AG04449 (cell line): Measurements from ENCODE around the gene PLD3.

ENCODE experiments used
- CTCF ChIA-PET: fragments of 350-600 bp; formaldehyde crosslinking; extraction: SDS; loops from one replicate; lab custom pipeline; 2021; ENCODE audit warnings: antibody characterized with exemption; lab: Yijun Ruan, JAX
- POLR2A ChIA-PET: fragments of 400-600, 350-600 bp; formaldehyde crosslinking; extraction: SDS; loops from one replicate; lab custom pipeline; 2020; ENCODE audit warnings: antibody characterized with exemption, inconsistent platforms; lab: Yijun Ruan, JAX
- DNase-seq: peaks from one replicate; pipeline ENCODE4 v3.0.0-alpha.2; 2010; ENCODE audit warnings: low read depth, low spot score
- H3K4me3 ChIP-seq: 2 replicates; pipeline ENCODE4 v1.5.1; 2011; ENCODE audit warnings: low read depth, mild to moderate bottlenecking, control low read depth, low read length
- TF ChIP-seq, protein P1 (sequence below): IDR thresholded peaks from one replicate; pipeline ENCODE4 v1.5.1; 2011; ENCODE audit warnings: mild to moderate bottlenecking, moderate library complexity, low read length, control low read depth, inconsistent platforms; ENCODE audit not compliant: insufficient read depth; ENCODE audit errors: missing control alignments

Gene PLD3

DNA sequence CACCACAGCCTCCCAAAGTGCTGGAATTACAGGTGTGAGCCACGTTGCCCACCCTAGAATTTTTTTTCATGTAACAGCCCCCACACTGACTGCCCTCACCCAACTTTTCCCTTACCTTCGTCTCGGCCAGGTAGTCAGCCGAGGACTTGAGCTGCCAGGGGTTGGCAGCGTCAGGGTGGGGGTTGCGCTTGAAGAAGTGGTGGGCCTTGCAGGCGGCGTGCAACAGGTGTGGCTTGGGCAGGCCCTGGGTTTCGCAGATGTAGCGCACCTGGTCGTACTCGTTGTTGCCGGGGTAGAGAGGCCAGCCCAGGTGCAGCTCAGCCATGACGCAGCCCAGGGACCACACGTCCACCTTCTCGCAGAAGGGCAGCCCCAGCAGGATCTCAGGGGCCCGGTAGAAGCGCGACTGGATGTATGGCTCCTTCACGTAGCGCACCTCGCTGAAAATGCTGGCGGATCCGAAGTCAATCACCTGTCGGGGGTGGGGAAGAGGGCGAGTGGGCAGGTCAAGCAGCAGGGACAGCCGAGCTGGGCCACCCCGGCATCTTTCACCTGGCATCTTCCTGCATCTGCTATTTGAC lies 35.3 kb downstream of the PLD3 start:
- H3K4me3 ChIP-seq = no peak overlapping the region
- DNase-seq = no peak
- ChIA-PET POLR2A (no interaction called here), CTCF (interaction anchor here (1.6 kb wide), 2 partner anchors 11 to 244 kb away, joined by 4 to 5 read pairs; no protein-coding TSS in a partner anchor)
- TF ChIP-seq, protein P1, sequence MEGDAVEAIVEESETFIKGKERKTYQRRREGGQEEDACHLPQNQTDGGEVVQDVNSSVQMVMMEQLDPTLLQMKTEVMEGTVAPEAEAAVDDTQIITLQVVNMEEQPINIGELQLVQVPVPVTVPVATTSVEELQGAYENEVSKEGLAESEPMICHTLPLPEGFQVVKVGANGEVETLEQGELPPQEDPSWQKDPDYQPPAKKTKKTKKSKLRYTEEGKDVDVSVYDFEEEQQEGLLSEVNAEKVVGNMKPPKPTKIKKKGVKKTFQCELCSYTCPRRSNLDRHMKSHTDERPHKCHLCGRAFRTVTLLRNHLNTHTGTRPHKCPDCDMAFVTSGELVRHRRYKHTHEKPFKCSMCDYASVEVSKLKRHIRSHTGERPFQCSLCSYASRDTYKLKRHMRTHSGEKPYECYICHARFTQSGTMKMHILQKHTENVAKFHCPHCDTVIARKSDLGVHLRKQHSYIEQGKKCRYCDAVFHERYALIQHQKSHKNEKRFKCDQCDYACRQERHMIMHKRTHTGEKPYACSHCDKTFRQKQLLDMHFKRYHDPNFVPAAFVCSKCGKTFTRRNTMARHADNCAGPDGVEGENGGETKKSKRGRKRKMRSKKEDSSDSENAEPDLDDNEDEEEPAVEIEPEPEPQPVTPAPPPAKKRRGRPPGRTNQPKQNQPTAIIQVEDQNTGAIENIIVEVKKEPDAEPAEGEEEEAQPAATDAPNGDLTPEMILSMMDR = no peak

DNA sequence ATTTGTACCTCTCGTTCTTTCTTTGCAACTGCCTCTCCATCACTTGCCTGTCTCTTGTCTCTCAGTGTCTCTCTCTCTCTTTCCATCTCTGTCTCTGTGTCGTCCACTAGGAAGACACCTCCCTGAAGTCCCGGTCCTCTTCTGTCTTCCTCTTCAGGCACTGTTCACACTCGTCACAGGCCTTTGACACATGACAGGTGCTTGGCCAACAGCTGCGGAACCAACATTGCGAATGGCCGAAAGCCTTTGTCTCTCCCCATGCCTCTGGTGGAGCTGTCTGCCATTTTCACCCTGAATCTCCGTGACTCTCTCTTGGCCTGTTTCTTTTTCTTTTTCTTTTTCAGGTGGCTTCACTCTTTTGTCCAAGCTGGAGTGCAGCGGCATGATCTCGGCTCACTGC lies 38.7 kb downstream of the PLD3 start:
- CTCF ChIA-PET = interaction anchor here (1.0 kb wide), 1 partner anchor 13 kb away, joined by 3 read pairs; no protein-coding TSS in a partner anchor
- TF ChIP-seq, protein P1 = no peak
- H3K4me3 ChIP-seq = no peak overlapping the region
- DNase-seq = no peak
- POLR2A ChIA-PET = no interaction called here

DNA sequence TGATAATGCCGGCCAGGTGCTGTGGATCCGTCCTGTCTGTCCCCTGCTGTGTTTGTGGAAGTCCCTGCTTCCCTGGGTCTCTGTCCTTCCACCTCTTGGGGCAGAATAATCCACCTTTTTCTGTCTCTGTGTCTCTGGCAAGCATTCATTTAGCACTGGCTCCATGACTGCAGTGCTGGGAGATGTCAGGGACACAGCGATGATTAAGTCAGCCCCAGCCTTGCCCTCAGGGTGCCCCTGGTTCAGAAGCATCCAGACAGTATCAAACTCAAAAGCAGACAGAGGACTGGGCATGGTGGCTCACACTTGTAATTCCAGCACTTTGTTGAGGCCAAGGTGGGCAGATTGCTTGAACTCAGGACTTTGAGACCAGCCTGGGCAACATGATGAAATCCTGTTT lies 40.0 kb downstream of the PLD3 start:
- POLR2A ChIA-PET = no interaction called here
- no peak for DNase-seq

DNA sequence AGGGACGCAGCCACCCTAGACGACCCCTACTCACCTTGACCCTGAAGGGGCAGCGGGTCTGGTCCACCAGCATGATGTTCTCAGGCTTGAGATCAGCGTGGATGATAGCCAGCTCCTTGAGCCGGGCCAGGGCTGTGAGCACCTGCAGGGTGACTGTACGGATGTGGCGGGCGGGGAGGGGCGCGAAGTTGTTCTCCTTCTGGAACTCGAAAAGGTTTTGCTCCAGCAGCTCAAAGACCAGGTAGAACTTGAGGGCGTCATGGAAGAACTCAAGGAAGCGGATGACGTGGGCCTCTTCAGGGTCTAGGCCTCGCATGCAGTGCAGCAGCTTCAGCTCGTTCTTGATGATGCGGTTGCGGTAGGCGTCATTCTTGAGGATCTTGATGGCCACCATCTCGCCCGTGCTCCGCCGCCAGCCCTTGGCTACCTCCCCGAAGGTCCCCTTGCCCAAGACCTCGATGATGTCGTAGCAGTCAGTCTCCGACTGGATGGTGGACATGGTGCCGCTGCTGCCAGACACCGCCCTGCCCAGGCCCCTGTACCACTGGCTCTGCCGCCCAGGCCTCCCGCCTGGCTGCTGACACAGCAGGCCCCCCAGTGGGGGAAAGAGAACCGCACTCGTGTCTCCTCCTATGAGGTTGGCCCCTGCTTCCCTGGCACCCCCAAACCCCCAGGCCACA lies 41.0 kb downstream of the PLD3 start:
- POLR2A ChIA-PET = interaction anchor here (0.6 kb wide), 1 partner anchor 76 kb away, joined by 4 read pairs; no protein-coding TSS in a partner anchor
- DNase-seq = no peak

More for the DNA sequence above, 40.0 kb downstream of the PLD3 start:
- CTCF ChIA-PET = no interaction called here
- TF ChIP-seq, protein P1 = no peak
- no peak overlapping the region for H3K4me3 ChIP-seq

DNA sequence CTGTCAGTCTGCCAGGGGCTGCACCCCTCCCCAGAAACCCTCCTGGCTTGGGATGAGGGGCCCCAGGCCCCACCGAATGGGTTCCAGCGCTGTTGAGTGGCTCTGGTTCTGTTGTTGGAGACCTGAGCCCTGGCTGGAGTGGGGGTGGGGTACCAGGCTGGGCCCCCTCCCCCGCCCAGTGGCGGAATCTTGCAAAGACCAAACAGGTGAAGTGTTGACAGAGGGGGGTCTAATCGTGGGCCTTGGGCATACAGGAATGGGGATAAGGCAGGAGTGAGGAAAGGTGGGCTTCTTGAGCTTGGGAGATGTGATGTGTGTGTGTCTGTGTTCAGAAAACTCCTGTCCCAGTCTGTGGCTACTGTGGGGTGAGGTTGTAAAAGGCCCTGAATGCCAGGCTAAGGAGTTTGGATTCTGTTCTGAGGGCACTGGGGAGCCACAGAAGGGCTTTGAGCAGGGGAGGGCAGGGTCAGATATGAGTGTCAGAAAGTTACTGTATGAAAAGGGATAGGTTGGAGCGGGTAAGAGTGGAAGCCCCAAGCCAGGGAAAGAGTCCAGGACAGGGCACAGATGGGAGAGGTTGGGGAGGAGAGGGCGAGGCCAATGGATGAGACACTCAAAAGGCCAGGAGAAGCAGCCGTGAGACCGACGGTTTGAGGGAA lies 41.7 kb downstream of the PLD3 start, which contains the start of gene HIPK4:
Gene HIPK4, minus strand, starts transcription at position 98 of the 659 bp plus-strand sequence. CDS start 279 bp downstream, outside the sequence.
- TF ChIP-seq, protein P1 = no peak
- ChIA-PET CTCF (no interaction called here), POLR2A (interaction anchor here (0.7 kb wide), 1 partner anchor 9 kb away, joined by 3 read pairs; no protein-coding TSS in a partner anchor)
- no peak within 1 kb of the TSS for H3K4me3 ChIP-seq
- DNase-seq = no peak

More for the DNA sequence above, 41.0 kb downstream of the PLD3 start:
- TF ChIP-seq, protein P1 = no peak
- CTCF ChIA-PET = interaction anchor here (0.9 kb wide), 1 partner anchor 10 kb away, joined by 3 read pairs; no protein-coding TSS in a partner anchor
- no peak overlapping the region for H3K4me3 ChIP-seq

DNA sequence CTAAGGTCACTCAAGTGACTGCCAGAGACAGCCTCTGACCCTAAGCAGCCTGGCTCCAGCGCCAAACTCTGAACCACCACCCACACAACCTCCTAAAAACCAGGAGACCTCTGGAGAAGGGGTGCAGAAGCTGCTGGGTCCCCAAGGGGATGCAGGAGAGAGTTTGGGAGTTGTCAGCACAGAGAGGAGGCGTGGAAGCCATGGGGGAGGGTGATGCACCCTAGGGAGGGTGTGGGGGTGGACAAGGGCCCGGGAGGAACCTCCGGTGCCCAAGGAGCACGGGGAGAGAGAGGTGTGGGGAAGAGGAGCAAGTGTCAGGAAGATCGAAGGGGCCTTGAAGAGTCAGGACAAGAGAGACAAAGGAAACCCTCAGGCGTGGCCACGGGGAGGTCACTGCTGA lies 43.6 kb downstream of the PLD3 start:
- CTCF ChIA-PET = no interaction called here
- DNase-seq = no peak
- TF ChIP-seq, protein P1 = no peak
- POLR2A ChIA-PET = no interaction called here
- no peak overlapping the region for H3K4me3 ChIP-seq
